CD14-positive monocyte (primary cell): ENCODE data around the gene GAL3ST2. TPM values are rescaled to one million over a fixed set of nuclear protein-coding genes. Genes with fewer than 3 reads are reported as not detected.

Source experiments
- DNase-seq, 3 donors: peaks; one replicate each; pipeline ENCODE4 v3.0.0-alpha.2; 2011 to 2022
- H2AFZ ChIP-seq: 2 replicates; pipeline ENCODE4 v1.6.0; 2012; ENCODE audit warnings: mild to moderate bottlenecking, low read depth, low read length, inconsistent platforms; ENCODE audit not compliant: insufficient read depth, poor library complexity, severe bottlenecking
- H3K27ac ChIP-seq, 2 donors: 1 replicate in 1 of 2; 2 replicates in 1 of 2; pipeline ENCODE4 v1.5.1; 2012 to 2013; ENCODE audit warnings: low read length in 2 of 2, control low read depth in 1 of 2, inconsistent platforms in 1 of 2, low read depth in 1 of 2, mild to moderate bottlenecking in 1 of 2
- H3K27me3 ChIP-seq, 2 donors: one replicate each; pipeline versions ENCODE4 v1.6.0 to v1.6.1; 2011 to 2013; ENCODE audit warnings: low read length in 2 of 2; ENCODE audit not compliant: control insufficient read depth in 2 of 2, insufficient read depth in 2 of 2
- H3K36me3 ChIP-seq, 2 donors: replicated peaks in 1 of 2; 1 replicate in 1 of 2; 2 replicates in 1 of 2; pipeline versions ENCODE4 v1.5.1 to v1.6.1; 2012 to 2013; ENCODE audit warnings: low read length in 2 of 2, control low read depth in 1 of 2, inconsistent platforms in 1 of 2, mild to moderate bottlenecking in 1 of 2; ENCODE audit not compliant: insufficient read depth in 2 of 2, control insufficient read depth in 1 of 2
- H3K4me1 ChIP-seq, 2 donors: 1 replicate in 1 of 2; 2 replicates in 1 of 2; pipeline versions ENCODE4 v1.5.1 to v1.6.1; 2012 to 2013; ENCODE audit warnings: low read length in 2 of 2, control low read depth in 1 of 2, inconsistent platforms in 1 of 2, mild to moderate bottlenecking in 1 of 2, moderate library complexity in 1 of 2; ENCODE audit not compliant: insufficient read depth in 2 of 2, control insufficient read depth in 1 of 2
- H3K4me2 ChIP-seq: replicated peaks from 2 replicates; pipeline ENCODE3; 2012; ENCODE audit warnings: low read length, moderate library complexity, mild to moderate bottlenecking; ENCODE audit not compliant: poor library complexity, severe bottlenecking; ENCODE audit errors: extremely low read depth
- H3K4me3 ChIP-seq, 3 experiments: fragments of 200-600 bp in 1 of 3; sonication (generic) in 1 of 3; replicated peaks in 1 of 3; 1 replicate in 2 of 3; 2 replicates in 1 of 3; pipeline ENCODE4 v1.5.1; 2011 to 2013; ENCODE audit warnings: low read length in 3 of 3, mild to moderate bottlenecking in 3 of 3, control low read depth in 2 of 3, low read depth in 2 of 3, inconsistent platforms in 1 of 3, moderate library complexity in 1 of 3
- H3K79me2 ChIP-seq: 2 replicates; pipeline ENCODE4 v1.6.0; 2012; ENCODE audit warnings: mild to moderate bottlenecking, control low read depth, inconsistent platforms, low read length, moderate library complexity; ENCODE audit not compliant: insufficient read depth
- H3K9ac ChIP-seq: 2 replicates; pipeline ENCODE4 v1.6.0; 2017; ENCODE audit warnings: low read length, mild to moderate bottlenecking; ENCODE audit not compliant: insufficient read depth, poor library complexity, severe bottlenecking
- H3K9me3 ChIP-seq, 2 donors: replicated peaks in 1 of 2; 1 replicate in 1 of 2; 2 replicates in 1 of 2; pipeline versions ENCODE4 v1.5.1 to v1.6.1; 2012 to 2013; ENCODE audit warnings: low read length in 2 of 2, control low read depth in 1 of 2; ENCODE audit not compliant: control insufficient read depth in 1 of 2, insufficient read depth in 1 of 2
- H4K20me1 ChIP-seq: 2 replicates; pipeline ENCODE4 v1.6.0; 2012; ENCODE audit warnings: mild to moderate bottlenecking, low read length, control low read depth, moderate library complexity; ENCODE audit not compliant: insufficient read depth
- H3K27ac Mint-ChIP-seq, 7 donors: one replicate each; pipeline ENCODE4 v1.8.0; 2020; ENCODE audit warnings: mild to moderate bottlenecking in 7 of 7, mixed read lengths in 7 of 7, moderate library complexity in 6 of 7, inconsistent platforms in 2 of 7
- H3K27me3 Mint-ChIP-seq, 3 donors: one replicate each; pipeline ENCODE4 v1.8.0; 2021 to 2022; ENCODE audit warnings: low read depth in 3 of 3, mild to moderate bottlenecking in 3 of 3, mixed read lengths in 3 of 3, moderate library complexity in 3 of 3, inconsistent platforms in 1 of 3
- H3K36me3 Mint-ChIP-seq, 2 donors: one replicate each; pipeline ENCODE4 v1.8.0; 2020; ENCODE audit warnings: mixed read lengths in 2 of 2, inconsistent platforms in 1 of 2, mild to moderate bottlenecking in 1 of 2
- H3K4me1 Mint-ChIP-seq: one replicate; pipeline ENCODE4 v1.8.0; 2020; ENCODE audit warnings: mild to moderate bottlenecking, mixed read lengths
- H3K4me3 Mint-ChIP-seq, 2 donors: one replicate each; pipeline ENCODE4 v1.8.0; 2020; ENCODE audit warnings: mild to moderate bottlenecking in 2 of 2, mixed read lengths in 2 of 2, moderate library complexity in 1 of 2
- H3K9me3 Mint-ChIP-seq, 7 donors: one replicate each; pipeline ENCODE4 v1.8.0; 2020 to 2022; ENCODE audit warnings: mixed read lengths in 7 of 7, mild to moderate bottlenecking in 6 of 7, moderate library complexity in 6 of 7, inconsistent platforms in 2 of 7
- CTCF ChIP-seq: fragments of 200-600 bp; IDR thresholded peaks from one replicate; pipeline ENCODE4 v1.8.0; 2022; ENCODE audit warnings: antibody characterized with exemption, mild to moderate bottlenecking
- WGBS: methylation state at CpG from one replicate; pipeline ENCODE4 v1.1.5; 2013; ENCODE audit warnings: missing lambda C conversion rate; ENCODE audit not compliant: insufficient coverage; 5-methylcytosine and 5-hydroxymethylcytosine counted together
- intact Hi-C, 2 donors: fragments of 100-400 bp; cut with micrococcal nuclease; formaldehyde crosslinking; loops; one replicate each; pipeline versions ENCODE4 v1.15.0 to v1.15.1; 2023
- polyA minus RNA-seq: library from RNA; depleted of rRNA, polyadenylated mRNA; stranded (reverse); fragments of >200 nt; gene quantifications from 2 replicates; pipeline ENCODE4 v1.2.3, GENCODE V29; 2012
- polyA plus RNA-seq, 3 donors: library from polyadenylated mRNA; depleted of rRNA in 1 of 3; unstranded in 2 of 3; stranded (reverse) in 1 of 3; fragments of 300-500 nt in 2 of 3; fragments of >200 nt in 1 of 3; fragmentation: Illumina TruSeq in 2 of 3; gene quantifications; 1 replicate in 2 of 3; 2 replicates in 1 of 3; pipeline ENCODE4 v1.2.3, GENCODE V29; 2012 to 2021
- total RNA-seq, 12 experiments: library from RNA in 1 of 12; stranded (reverse) in 1 of 12; fragments of 120-200 nt in 1 of 12; gene quantifications; one replicate each; pipeline ENCODE4 v1.2.4 and lab custom pipeline; 2013 to 2026; ENCODE audit warnings: mixed read lengths in 6 of 12, inconsistent platforms in 1 of 12

Gene GAL3ST2
- total RNA-seq (2013), result not detected
- not detected for polyA plus RNA-seq
- 0.24 and 0.55 TPM in 2 replicates for polyA minus RNA-seq
- 0.03 to 2.9 (median 0.21) reads per million in 11 experiments for total RNA-seq (lab: John Stamatoyannopoulos, UW)

GRCh38 chr2:241776336-241777169 lies at the start of gene GAL3ST2:
Gene GAL3ST2 (plus strand): TSS chr2:241776822. CDS start chr2:241776956, 134 bp downstream.
- no peaks in the 10 kb centered on the region for H3K4me1 ChIP-seq
- Mint-ChIP-seq H3K9me3 (peaks cover 0 to 10% (median 3%) of the 10 kb centered on the region in 7 donors), H3K36me3 (no peaks in the 10 kb centered on the region), H3K27me3 (peaks cover 7 to 21% (median 8%) of the 10 kb centered on the region in 3 donors), H3K27ac (peak within 1 kb of the TSS in 2 of 7 donors; percentile 24 to 75), H3K4me1 (peaks cover 5% of the 10 kb centered on the region), H3K4me3 (no peak within 1 kb of the TSS)
- 93% methylated on average over 20 of the region's 27 CpGs for WGBS
- TF ChIP-seq CTCF, result no peak
- H3K36me3 ChIP-seq, result no peaks in the 10 kb centered on the region
- H3K4me2 ChIP-seq, result no peak within 1 kb of the TSS
- no peaks in the 10 kb centered on the region for H3K27me3 ChIP-seq
- H4K20me1 ChIP-seq, result no peaks in the 10 kb centered on the region
- no peaks in the 10 kb centered on the region for H3K9me3 ChIP-seq
- H3K9ac ChIP-seq, result no peak within 1 kb of the TSS
- no peak within 1 kb of the TSS for H2AFZ ChIP-seq
- intact Hi-C loops, result no loop called here
- no peaks in the 10 kb centered on the region for H3K79me2 ChIP-seq
- DNase-seq, result peak in 1 of 3 donors; percentile 2
- H3K4me3 ChIP-seq, result no peak within 1 kb of the TSS
- no peak within 1 kb of the TSS for H3K27ac ChIP-seq

GRCh38 chr2:241728000-241728399 lies 48.6 kb upstream of the GAL3ST2 start:
- peaks cover 22% of the 10 kb centered on the region for H3K4me1 Mint-ChIP-seq
- no peak overlapping the region for H3K4me3 Mint-ChIP-seq
- Histone ChIP-seq H3K9me3 (peaks cover 17 to 23% of the 10 kb centered on the region in 2 donors), H3K27me3 (no peaks in the 10 kb centered on the region), H3K9ac (no peak overlapping the region), H2AFZ (no peak overlapping the region), H3K79me2 (no peaks in the 10 kb centered on the region), H3K4me1 (peaks cover 7 to 15% of the 10 kb centered on the region in 2 donors), H3K4me3 (no peak overlapping the region), H4K20me1 (no peaks in the 10 kb centered on the region), H3K36me3 (peaks cover 6 to 13% of the 10 kb centered on the region in 2 donors), H3K27ac (no peak overlapping the region), H3K4me2 (no peak overlapping the region)
- intact Hi-C loops, result no loop called here
- TF ChIP-seq CTCF, result no peak
- peaks cover 0 to 2% (median 0%) of the 10 kb centered on the region in 3 donors for H3K27me3 Mint-ChIP-seq
- no peak for DNase-seq
- H3K27ac Mint-ChIP-seq, result peak overlapping the region in 2 of 7 donors; percentile 15 to 23
- H3K9me3 Mint-ChIP-seq, result peaks cover 16 to 25% (median 23%) of the 10 kb centered on the region in 7 donors
- peaks cover 16 to 21% of the 10 kb centered on the region in 2 donors for H3K36me3 Mint-ChIP-seq
- 96% methylated on average over 5 of the region's 8 CpGs for WGBS
